HG03378 (cell line): Measurements from ENCODE around the gene C1GALT1.
"Not testable (repeated sequence)": the region's sequence is repeated elsewhere in the genome, so short reads cannot be mapped to it uniquely, and the experiment has no call there.

Experiments used
- ATAC-seq: cut with Tn5 transposase; IDR thresholded peaks from one replicate; pipeline ENCODE4 v1.9.1; 2021; ENCODE audit warnings: mild to moderate bottlenecking, moderate library complexity; ENCODE audit not compliant: unreplicated experiment

Gene C1GALT1

GRCh38 chr7:7166318-7166717, 16.0 kb upstream of the C1GALT1 start:
- no peak for ATAC-seq

DNA sequence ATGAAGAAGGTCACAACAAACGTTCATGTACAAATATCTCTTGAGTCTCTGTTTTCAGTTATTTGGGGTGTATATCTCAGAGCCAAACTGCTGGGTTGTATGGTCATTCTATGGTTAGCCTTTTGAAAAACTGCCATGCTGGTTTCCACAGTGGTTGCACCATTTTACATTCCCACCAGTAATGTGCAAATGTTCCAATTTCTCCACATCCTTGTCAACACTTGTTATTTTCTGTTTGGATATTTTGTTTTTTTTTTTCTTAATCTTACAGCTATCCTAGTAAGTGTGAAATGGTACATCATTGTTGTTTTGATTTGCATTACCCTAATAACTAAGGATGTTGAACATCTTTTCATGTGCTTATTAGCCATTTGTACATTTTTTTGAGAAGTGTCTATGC, 13.0 kb upstream of the C1GALT1 start:
- ATAC-seq, result no peak

GRCh38 chr7:7173956-7174632, 8.2 kb upstream of the C1GALT1 start:
- no peak for ATAC-seq

DNA sequence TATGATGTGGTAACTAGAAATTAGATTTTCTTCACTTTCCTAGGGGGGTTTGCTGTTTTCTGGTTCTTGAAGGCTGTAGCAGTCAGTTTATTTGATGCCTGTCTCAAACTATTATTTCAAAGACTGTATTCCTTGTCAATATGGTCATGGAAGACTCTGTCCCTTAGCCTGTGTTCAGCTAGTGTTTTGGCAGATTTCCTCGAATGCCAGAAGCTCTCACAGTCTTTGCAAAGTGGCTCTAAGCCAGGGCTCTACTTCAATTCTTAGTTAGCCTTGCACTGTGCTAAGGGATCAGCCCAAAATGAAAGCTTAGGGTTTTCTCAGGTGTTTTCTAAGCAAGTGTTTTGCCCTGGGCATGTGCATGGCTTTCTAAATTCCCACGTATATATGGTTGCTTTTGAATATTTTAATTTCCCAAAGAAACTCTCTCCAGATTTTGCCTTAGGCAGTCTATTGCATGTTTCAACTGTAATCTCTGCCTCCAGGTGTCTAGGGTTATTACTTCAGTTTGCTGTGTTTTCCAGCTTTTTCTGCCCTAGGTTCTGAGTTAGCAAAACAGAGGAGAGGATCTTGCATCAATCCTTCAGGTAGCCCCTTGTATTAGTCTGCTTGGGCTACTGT, 7.2 kb upstream of the C1GALT1 start:
- ATAC-seq, result no peak

- ATAC-seq, result no peak
These were observed 5.8 kb upstream of the C1GALT1 start for GRCh38 chr7:7176406-7177043.

GRCh38 chr7:7177044-7177517, 5.3 kb upstream of the C1GALT1 start:
- ATAC-seq, result no peak

DNA sequence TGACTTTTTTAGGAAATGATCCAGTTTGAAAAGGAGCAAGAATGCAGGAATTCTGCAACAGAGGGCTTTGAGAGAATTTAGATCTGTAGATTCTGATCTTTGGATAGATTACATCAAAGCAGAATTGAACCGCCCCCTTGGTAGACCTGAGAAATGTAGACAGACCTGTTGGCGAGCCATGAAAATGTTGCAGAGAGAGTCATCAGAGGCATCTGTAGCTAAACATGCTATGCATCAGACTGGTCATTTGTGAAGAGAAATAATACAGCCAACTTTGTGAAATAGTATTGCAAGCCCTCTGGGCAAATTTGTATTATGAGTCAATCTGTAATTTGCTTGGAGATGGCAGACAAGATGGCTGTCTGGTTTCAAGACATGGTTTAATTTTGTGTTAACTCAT, 4.3 kb upstream of the C1GALT1 start:
- ATAC-seq, result no peak

GRCh38 chr7:7178906-7179305, 3.4 kb upstream of the C1GALT1 start:
- no peak for ATAC-seq

DNA sequence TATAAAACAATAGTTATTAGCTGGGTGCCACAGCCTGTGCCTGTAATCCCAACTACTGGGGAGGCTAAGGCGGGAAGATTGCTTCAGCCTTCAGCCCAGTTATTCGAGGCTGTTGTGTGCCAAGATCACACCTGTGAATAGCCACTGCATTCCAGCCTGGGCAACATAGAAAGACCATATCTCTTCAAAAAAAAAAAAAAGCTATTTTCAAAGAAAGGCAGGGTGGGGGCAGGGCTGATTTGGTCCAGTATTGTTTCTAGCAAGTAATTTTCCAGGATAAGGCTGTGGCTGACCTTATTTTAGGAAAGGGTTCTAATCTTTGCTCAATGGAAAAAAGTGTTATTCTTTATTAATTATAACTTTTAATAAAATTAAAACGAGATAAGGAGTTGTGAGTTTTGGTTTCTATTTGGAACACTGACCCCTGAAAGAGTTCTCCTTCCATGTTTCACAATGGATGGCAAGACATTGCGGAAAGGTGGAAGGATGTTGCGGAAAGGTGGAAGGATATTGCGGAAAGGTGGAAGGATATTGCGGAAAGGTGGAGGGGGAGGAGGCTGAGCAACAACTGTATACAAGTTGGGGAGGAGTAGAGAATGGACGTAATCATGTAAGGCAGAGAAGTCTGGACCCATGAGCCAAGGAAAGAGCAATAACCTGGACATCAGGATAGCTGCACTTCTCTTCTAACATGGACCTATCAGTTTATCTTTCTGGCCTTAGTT, 1.5 kb upstream of the C1GALT1 start:
- ATAC-seq, result no peak

DNA sequence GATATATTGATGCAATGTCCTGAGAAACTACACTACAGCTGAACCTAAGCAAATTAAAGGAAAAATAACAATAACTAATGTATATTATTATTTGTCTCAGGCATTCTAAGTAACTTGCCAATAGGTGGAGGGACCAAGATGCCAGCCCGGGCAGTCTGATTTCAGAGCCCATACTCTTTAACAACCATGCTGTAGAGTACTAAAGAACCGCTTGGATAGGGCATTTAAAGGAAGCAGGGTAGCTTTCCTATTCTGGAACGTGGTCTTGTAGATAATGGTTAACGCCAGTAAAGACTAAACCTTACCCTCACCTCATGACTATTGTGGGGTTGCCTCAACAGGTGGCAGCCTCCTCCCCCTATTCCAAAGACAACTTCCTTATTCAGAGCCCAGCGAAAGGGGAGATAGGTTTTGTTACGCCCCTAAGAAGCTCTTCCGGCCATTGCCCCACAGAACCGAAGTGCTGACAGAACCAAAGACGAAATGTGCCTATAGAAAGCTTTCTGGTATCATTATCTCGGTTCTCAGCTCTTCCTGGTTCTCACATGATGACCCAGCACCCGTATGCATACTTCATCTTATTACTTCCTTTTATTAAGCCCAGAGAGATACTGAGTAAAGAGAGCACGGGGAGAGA, 707 bp upstream of the C1GALT1 start:
- peak; percentile 48 for ATAC-seq

DNA sequence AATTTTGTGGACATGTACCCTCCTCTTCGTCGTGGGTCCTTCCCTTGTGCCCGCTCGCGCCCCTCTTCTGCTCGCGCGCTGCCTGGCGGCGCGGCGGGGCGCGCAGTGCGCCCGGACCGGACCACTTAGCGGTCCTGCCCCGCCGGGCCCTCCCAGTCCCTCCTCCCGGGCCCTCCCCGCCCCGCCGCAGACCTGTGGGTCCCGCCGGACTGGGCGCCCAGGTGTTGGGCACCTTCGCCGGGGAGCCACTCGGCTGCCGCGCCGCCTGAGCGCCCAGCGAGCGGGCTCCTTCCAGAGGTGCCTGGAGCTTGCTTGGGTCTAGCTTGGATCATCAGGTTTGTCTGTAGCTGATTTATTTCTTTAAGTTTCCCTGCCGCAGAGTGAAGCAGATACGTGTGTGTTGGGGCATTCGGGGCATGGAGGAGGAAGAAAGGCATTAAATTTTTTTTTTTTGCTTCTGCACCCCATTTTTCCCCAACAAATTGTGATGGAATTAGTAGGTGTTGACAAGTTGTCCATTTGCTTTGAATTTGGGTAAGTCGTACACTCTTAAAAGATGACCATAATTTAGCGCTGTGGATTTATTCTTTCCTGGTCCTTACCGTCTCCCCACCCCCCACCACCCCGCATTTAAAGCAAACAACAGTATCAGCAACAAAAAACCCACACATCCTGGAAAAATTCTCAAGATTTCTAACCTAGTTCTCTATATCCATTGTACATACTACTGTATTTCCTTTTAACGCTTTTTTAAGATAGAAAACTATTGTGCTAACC, 905 bp downstream of the C1GALT1 start:
- ATAC-seq, result peak; percentile 1

DNA sequence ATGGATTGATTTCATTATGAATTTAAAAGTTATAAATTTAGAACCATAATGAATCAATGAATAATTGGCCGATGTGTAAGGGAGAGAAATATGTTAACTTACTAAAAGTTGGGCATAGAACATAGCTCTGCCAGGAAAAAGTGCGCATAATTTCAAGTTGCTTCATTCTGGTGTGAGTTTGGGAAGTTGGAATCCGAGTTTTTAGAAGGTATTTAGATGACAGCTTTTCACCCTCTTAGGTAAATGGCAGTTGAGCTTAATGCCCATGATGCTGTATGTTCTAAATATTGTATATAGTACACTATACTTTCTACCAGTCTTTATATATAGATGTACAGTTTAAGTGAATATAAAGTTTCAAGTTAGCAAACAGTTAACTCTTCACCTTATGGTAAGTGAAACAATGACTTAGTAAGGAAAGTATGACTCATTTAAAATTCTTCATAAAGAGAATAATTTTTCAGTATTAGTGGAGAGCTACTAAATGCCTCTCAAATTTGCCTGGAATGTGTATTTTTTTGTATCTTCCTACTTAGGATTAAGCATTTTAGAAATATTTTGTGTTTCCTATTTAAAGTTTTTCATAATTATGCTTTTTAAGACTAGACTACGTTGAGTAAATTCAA, 1.6 kb downstream of the C1GALT1 start:
- no peak for ATAC-seq

DNA sequence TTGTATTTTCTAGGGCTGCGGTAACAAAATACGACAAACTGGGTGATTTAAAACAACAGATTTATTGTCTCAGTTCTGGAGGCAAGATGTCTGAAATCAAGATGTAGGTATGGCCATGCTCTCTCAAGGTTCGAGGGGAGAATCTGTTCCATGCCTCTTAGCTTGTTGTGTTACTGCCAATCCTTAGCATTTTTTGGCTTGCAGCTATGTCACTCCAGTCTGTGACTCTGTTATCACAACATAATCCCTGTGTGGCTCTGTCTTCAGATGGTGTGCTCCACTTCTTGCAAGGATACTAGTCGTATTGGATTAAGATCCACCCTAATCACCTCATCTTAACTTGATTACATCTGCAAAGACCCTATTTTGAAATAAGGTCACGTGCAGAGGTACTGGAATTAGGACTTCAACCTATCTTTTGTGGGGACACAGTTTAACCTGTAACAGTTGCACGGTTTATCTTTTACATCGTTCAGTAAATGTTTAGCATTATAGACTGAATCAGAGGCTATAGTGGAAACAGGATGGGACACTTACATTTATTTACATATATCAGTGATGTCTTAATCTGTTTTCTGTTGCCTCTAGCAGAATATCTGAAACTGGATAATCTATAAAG, 3.1 kb downstream of the C1GALT1 start:
- no peak for ATAC-seq

GRCh38 chr7:7188091-7188490, 5.7 kb downstream of the C1GALT1 start:
- no peak for ATAC-seq

- ATAC-seq, result no peak
These were observed 6.4 kb downstream of the C1GALT1 start for GRCh38 chr7:7188742-7189141.

- no peak for ATAC-seq
These were observed 7.8 kb downstream of the C1GALT1 start for GRCh38 chr7:7190142-7190541.

GRCh38 chr7:7191137-7191536, 8.8 kb downstream of the C1GALT1 start:
- no peak for ATAC-seq

DNA sequence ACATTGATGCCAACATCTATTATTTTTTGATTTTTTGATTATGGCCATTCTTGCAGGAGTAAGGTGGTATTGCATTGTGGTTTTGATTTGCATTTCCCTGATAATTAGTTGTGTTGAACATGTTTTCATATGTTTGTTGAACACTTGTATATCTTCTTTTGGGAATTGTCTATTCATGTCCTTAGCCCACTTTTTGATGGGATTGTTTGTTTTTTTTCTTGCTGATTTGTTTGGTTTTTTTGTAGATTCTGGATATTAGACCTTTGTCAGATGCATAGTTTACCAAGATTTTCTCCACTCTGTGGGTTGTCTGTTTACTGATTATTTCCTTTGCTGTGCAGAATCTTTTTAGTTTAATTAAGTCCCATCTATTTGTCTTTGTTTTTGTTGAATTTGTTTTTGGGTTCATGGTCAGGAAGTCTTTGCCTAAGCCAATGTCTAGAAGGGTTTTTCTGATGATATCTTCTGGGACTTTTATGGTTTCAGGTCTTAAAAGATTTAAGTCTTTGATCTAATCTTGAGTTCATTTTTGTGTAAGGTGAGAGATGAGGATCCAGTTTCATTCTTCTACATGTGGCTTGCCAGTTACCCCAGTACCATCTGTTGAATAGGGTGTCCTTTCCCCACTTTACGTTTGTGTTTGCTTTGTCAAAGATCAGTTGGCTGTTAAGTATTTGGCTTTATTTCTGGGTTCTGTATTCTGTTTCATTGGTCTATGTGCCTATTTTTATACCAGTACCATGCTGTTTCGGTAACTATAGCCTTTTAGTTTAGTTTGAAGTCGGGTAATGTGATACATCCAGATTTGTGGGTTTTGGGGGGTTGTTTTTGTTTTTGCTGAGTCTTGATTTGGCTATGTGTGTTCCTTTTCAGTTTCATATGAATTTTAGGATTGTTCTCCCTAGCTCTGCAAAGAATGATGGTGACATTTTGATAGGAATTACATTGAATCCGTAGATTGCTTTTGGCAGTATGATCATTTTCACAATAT, 10.7 kb downstream of the C1GALT1 start:
- not testable (repeated sequence) for ATAC-seq
